ENCODE results near the gene FAM50A.

DNA sequence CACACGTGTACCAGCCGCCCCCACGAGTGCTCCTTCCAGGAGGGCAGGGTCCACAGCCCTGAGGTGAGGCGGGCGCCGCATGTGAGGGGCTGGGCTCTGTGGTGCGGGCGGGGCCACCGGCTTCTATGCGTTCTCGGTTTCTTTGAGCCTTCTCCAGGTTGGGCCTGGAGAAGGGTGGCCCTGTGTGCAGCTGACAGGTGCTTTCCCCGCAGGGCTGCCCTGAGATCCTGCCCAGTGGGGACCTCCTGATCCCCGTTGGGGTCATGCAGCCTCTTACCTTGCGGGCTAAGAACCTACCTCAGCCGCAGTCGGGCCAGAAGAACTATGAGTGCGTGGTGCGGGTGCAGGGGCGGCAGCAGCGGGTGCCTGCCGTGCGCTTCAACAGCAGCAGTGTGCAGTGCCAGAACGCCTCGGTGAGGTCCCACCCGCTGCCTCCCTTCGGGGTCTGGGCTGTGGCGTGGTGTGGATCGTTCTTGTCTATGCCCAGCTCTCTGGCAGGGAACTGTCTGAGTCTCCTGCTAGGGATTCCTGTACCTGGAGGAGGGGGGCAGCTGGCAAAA, 20.9 kb downstream of the FAM50A start:
- TF ChIP-seq, protein P1, sequence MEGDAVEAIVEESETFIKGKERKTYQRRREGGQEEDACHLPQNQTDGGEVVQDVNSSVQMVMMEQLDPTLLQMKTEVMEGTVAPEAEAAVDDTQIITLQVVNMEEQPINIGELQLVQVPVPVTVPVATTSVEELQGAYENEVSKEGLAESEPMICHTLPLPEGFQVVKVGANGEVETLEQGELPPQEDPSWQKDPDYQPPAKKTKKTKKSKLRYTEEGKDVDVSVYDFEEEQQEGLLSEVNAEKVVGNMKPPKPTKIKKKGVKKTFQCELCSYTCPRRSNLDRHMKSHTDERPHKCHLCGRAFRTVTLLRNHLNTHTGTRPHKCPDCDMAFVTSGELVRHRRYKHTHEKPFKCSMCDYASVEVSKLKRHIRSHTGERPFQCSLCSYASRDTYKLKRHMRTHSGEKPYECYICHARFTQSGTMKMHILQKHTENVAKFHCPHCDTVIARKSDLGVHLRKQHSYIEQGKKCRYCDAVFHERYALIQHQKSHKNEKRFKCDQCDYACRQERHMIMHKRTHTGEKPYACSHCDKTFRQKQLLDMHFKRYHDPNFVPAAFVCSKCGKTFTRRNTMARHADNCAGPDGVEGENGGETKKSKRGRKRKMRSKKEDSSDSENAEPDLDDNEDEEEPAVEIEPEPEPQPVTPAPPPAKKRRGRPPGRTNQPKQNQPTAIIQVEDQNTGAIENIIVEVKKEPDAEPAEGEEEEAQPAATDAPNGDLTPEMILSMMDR (IDR thresholded peaks at IDR 0.05; ENCODE audit: low read depth, low read length, missing input control): no peak
- TF ChIP-seq TAF1 (conservative IDR thresholded peaks at IDR 0.05) (no peak), FOXA1 (IDR thresholded peaks at IDR 0.05) (no peak), GABPA (IDR thresholded peaks at IDR 0.05 in 1 of 2, conservative IDR thresholded peaks at IDR 0.05 in 1 of 2) (no peak), EGR1 (IDR thresholded peaks at IDR 0.05; ENCODE audit: low read depth in 2 of 2) (no peak), RXRA (IDR thresholded peaks at IDR 0.05) (no peak), RAD21 (IDR thresholded peaks at IDR 0.05) (no peak), HNF4G (IDR thresholded peaks at IDR 0.05) (no peak)
- TF ChIP-seq, protein P2, sequence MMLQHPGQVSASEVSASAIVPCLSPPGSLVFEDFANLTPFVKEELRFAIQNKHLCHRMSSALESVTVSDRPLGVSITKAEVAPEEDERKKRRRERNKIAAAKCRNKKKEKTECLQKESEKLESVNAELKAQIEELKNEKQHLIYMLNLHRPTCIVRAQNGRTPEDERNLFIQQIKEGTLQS (IDR thresholded peaks at IDR 0.05): no peak
- TF ChIP-seq, protein P3, sequence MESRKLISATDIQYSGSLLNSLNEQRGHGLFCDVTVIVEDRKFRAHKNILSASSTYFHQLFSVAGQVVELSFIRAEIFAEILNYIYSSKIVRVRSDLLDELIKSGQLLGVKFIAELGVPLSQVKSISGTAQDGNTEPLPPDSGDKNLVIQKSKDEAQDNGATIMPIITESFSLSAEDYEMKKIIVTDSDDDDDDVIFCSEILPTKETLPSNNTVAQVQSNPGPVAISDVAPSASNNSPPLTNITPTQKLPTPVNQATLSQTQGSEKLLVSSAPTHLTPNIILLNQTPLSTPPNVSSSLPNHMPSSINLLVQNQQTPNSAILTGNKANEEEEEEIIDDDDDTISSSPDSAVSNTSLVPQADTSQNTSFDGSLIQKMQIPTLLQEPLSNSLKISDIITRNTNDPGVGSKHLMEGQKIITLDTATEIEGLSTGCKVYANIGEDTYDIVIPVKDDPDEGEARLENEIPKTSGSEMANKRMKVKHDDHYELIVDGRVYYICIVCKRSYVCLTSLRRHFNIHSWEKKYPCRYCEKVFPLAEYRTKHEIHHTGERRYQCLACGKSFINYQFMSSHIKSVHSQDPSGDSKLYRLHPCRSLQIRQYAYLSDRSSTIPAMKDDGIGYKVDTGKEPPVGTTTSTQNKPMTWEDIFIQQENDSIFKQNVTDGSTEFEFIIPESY (IDR thresholded peaks at IDR 0.05): no peak

All from liver (tissue), 3 donors.